Mammary epithelial cell (primary cell): Measurements from ENCODE around the gene MEF2D.

Experiments
- CTCF ChIP-seq, 2 donors: IDR thresholded peaks in 1 of 2; conservative IDR thresholded peaks in 1 of 2; 2 replicates each; pipeline ENCODE4 v1.5.1; 2011 to 2012; ENCODE audit warnings: inconsistent platforms in 2 of 2, low read length in 2 of 2, mild to moderate bottlenecking in 2 of 2, control low read depth in 1 of 2, low read depth in 1 of 2; ENCODE audit not compliant: insufficient read depth in 1 of 2; ENCODE audit errors: extremely low read depth in 1 of 2
- EZH2 ChIP-seq: IDR thresholded peaks from 2 replicates; pipeline ENCODE4 v1.6.1; 2012; ENCODE audit warnings: low read length, inconsistent platforms, borderline replicate concordance

GRCh38 chr1:156485984-156486383 lies 14.6 kb downstream of the MEF2D start:
- TF ChIP-seq CTCF (conservative IDR thresholded peaks at IDR 0.05 in 1 of 2, IDR thresholded peaks at IDR 0.05 in 1 of 2; ENCODE audit: extremely low read depth in 1 of 2, insufficient read depth in 1 of 2, low read depth in 1 of 2, low read length in 2 of 2) (no peak), EZH2 (no peak)
